GM12878 (cell line): ENCODE results near the gene THY1. TPM values are rescaled to one million over a fixed set of nuclear protein-coding genes. Genes with fewer than 3 reads are reported as not detected.
A peak's percentile ranks its signal among the peaks of the same experiment; 100 is the strongest.

Source experiments
- ATAC-seq: fragments of 200-7000 bp; cut with Tn5 transposase; 3 replicates; pipeline ENCODE4 v1.9.1; 2020; ENCODE audit warnings: mild to moderate bottlenecking, moderate library complexity
- BruUV-seq: library from RNA; stranded (reverse); fragments of 400-500 nt; replicated peaks from 2 replicates; lab custom pipeline; 2021; lab: Mats Ljungman, UMichigan
- CTCF ChIA-PET: fragments of 300-600 bp; sonication (Branson Sonifier 250); formaldehyde crosslinking; extraction: SDS; loops from one replicate; lab custom pipeline; 2021; ENCODE audit warnings: inconsistent platforms; lab: Yijun Ruan, JAX
- POLR2A ChIA-PET: fragments of 350-600 bp; formaldehyde crosslinking; extraction: SDS; loops from one replicate; lab custom pipeline; 2021; ENCODE audit warnings: inconsistent platforms; lab: Charles Lee
- RAD21 ChIA-PET: fragments of 300-600 bp; sonication (Branson Sonifier 250); formaldehyde crosslinking; loops from one replicate; lab custom pipeline; 2023; ENCODE audit warnings: antibody characterized with exemption; ENCODE audit not compliant: unreplicated experiment; lab: Charles Lee
- SMC1A ChIA-PET: fragments of 300-600 bp; sonication (Branson Sonifier 250); formaldehyde crosslinking; loops from one replicate; lab custom pipeline; 2023; ENCODE audit not compliant: unreplicated experiment, uncharacterized antibody; lab: Charles Lee
- DNase-seq: peaks from one replicate; pipeline ENCODE4 v3.0.0-alpha.2; 2011; ENCODE audit warnings: low read depth, low spot score
- FAIRE-seq: peaks from 3 replicates; lab custom pipeline; 2011; peaks lifted over from hg19 to GRCh38; lab: Jason Lieb, UNC
- H2AFZ ChIP-seq: 2 replicates; pipeline ENCODE4 v1.6.0; 2011; ENCODE audit warnings: low read depth, low read length, control low read depth; ENCODE audit not compliant: control insufficient read depth
- H3K27ac ChIP-seq: 2 replicates; pipeline ENCODE4 v1.5.1; 2011; ENCODE audit warnings: control low read depth; ENCODE audit not compliant: control insufficient read depth, insufficient read depth
- H3K27me3 ChIP-seq, 2 experiments: replicated peaks in 1 of 2; 2 replicates each; pipeline versions ENCODE4 v1.6.0 to v1.6.1; 2011; ENCODE audit warnings: low read length in 1 of 2; ENCODE audit not compliant: control insufficient read depth in 2 of 2, insufficient read depth in 2 of 2
- H3K36me3 ChIP-seq, 2 experiments: 2 replicates each; pipeline ENCODE4 v1.5.1; 2011; ENCODE audit warnings: low read length in 1 of 2; ENCODE audit not compliant: control insufficient read depth in 2 of 2, insufficient read depth in 2 of 2
- H3K4me1 ChIP-seq: 2 replicates; pipeline ENCODE4 v1.6.1; 2011; ENCODE audit warnings: mild to moderate bottlenecking, low read length, moderate library complexity, mixed read lengths; ENCODE audit not compliant: control insufficient read depth, insufficient read depth
- H3K4me2 ChIP-seq: 2 replicates; pipeline ENCODE4 v1.6.0; 2011; ENCODE audit warnings: control low read depth; ENCODE audit not compliant: control insufficient read depth, insufficient read depth
- H3K4me3 ChIP-seq: fragments of 200-600 bp; sonication (generic); 2 replicates; pipeline ENCODE4 v1.5.1; 2016
- H3K79me2 ChIP-seq: 2 replicates; pipeline ENCODE4 v1.6.0; 2011; ENCODE audit warnings: low read length; ENCODE audit not compliant: control insufficient read depth, insufficient read depth
- H3K9ac ChIP-seq: 2 replicates; pipeline ENCODE4 v1.8.0; 2011; ENCODE audit warnings: low read length, control low read depth, mixed read lengths; ENCODE audit not compliant: control insufficient read depth, insufficient read depth
- H3K9me3 ChIP-seq: replicated peaks from 3 replicates; pipeline ENCODE4 v1.5.1; 2011; ENCODE audit warnings: mild to moderate bottlenecking, low read length; ENCODE audit not compliant: control insufficient read depth, insufficient read depth
- H4K20me1 ChIP-seq: 2 replicates; pipeline ENCODE4 v1.6.0; 2011; ENCODE audit not compliant: control insufficient read depth, insufficient read depth
- CEBPZ ChIP-seq: fragments of 150-350 bp; IDR thresholded peaks from 2 replicates; pipeline ENCODE4 v1.6.1; 2016; ENCODE audit warnings: low read depth, low read length
- IKZF1 ChIP-seq: fragments of 450-650 bp; conservative IDR thresholded peaks from 2 replicates; pipeline ENCODE4 v1.6.1; 2017; ENCODE audit warnings: antibody characterized with exemption, mild to moderate bottlenecking
- RAD21 ChIP-seq: IDR thresholded peaks from 2 replicates; pipeline ENCODE4 v1.6.1; 2011; ENCODE audit warnings: mild to moderate bottlenecking, low read depth, low read length, moderate library complexity; ENCODE audit not compliant: insufficient read depth
- SMC3 ChIP-seq: IDR thresholded peaks from 2 replicates; pipeline ENCODE4 v1.6.1; 2011; ENCODE audit warnings: low read length, improper control_type of control experiment, borderline replicate concordance
- YY1 ChIP-seq: IDR thresholded peaks from 2 replicates; pipeline ENCODE4 v1.6.1; 2011; ENCODE audit warnings: low read depth, mild to moderate bottlenecking, low read length
- WGBS: methylation state at CpG from one replicate; pipeline ENCODE4 v1.1.6; 2016; ENCODE audit warnings: low lambda C conversion rate; ENCODE audit not compliant: insufficient replicate concordance, insufficient coverage; ENCODE audit errors: missing lambda C conversion rate; 5-methylcytosine and 5-hydroxymethylcytosine counted together
- in situ Hi-C: fragments of 300-500 bp; cut with MboI; formaldehyde crosslinking; loops from 9 replicates; pipeline ENCODE4 v1.14.3; 2018; ENCODE audit warnings: mixed read lengths
- intact Hi-C: fragments of 100-400 bp; cut with micrococcal nuclease; formaldehyde crosslinking; loops from one replicate; pipeline ENCODE4 v1.14.2; 2022; ENCODE audit not compliant: unreplicated experiment
- polyA plus RNA-seq, 11 experiments: library from polyadenylated mRNA; depleted of rRNA in 4 of 11; unstranded in 6 of 11; stranded (reverse) in 5 of 11; fragments of >200 nt; fragmentation: Nextera tagmentation in 4 of 11; fragmentation: Illumina TruSeq in 1 of 11; extraction: Ambion mirVana in 4 of 11; extraction: Trizol in 1 of 11; gene quantifications; 1 replicate in 1 of 11; 2 replicates in 10 of 11; pipeline versions ENCODE4 v1.2.1 to v1.2.3, GENCODE V29; 2011 to 2016; ENCODE audit warnings: inconsistent platforms in 2 of 11, missing spikeins in 2 of 11, low read depth in 1 of 11
- total RNA-seq, 4 experiments: library from RNA; depleted of rRNA in 3 of 4; stranded (reverse); fragments of >200 nt in 3 of 4; fragmentation: Illumina TruSeq in 1 of 4; extraction: Trizol in 1 of 4; gene quantifications; 2 replicates each; pipeline versions ENCODE4 v1.2.1 to v1.2.3, GENCODE V29; 2013 to 2021
- TF ChIP-seq, protein P1 (sequence below), 3 experiments: IDR thresholded peaks in 2 of 3; conservative IDR thresholded peaks in 1 of 3; 2 replicates each; pipeline ENCODE4 v1.5.1; 2011; ENCODE audit warnings: low read depth in 3 of 3, low read length in 3 of 3, mild to moderate bottlenecking in 3 of 3, control low read depth in 2 of 3, moderate library complexity in 2 of 3, inconsistent platforms in 1 of 3, mixed read lengths in 1 of 3; ENCODE audit not compliant: control insufficient read depth in 2 of 3, insufficient read depth in 1 of 3; ENCODE audit errors: extremely low read depth in 1 of 3

Gene THY1
- total and polyA plus RNA-seq, 10 of the 15 experiments (the other 5 are each of a cell fraction or from before 2014, with no cell fraction given): 0.86 to 20.1 (median 3.2) TPM

GRCh38 chr11:119373921-119374631 lies 48.9 kb downstream of the THY1 start:
- FAIRE-seq: peak; percentile 84

More at GRCh38 chr11:119373921-119374631, 48.9 kb downstream of the THY1 start:
- in situ Hi-C loops: no loop called here
- no peak overlapping the region for H3K27ac ChIP-seq
- no peak overlapping the region for H3K4me3 ChIP-seq
- no peak overlapping the region for H3K4me2 ChIP-seq
- ChIA-PET RAD21 (interaction anchor here (0.6 to 5.1 kb wide), 7 partner anchors 12 to 103 kb away, joined by 3 to 47 read pairs (median 7); no protein-coding TSS in a partner anchor), POLR2A (no interaction called here), CTCF (interaction anchor here (1.0 to 17.9 kb wide), 14 partner anchors 9 to 101 kb away, joined by 3 to 183 read pairs (median 4); no protein-coding TSS in a partner anchor), SMC1A (interaction anchor here (1.6 to 5.5 kb wide), 2 partner anchors 18 to 36 kb away, joined by 5 to 31 read pairs; no protein-coding TSS in a partner anchor)
- no peak for DNase-seq
- H3K79me2 ChIP-seq: no peaks in the 10 kb centered on the region
- no TSS peak for BruUV-seq
- 50% methylated on average over 5 of the region's 5 CpGs for WGBS
- no peaks in the 10 kb centered on the region for H4K20me1 ChIP-seq
- H3K9ac ChIP-seq: no peak overlapping the region
- peak; percentile 51 for ATAC-seq
- no peaks in the 10 kb centered on the region for H3K36me3 ChIP-seq
- no peak overlapping the region for H2AFZ ChIP-seq
- H3K27me3 ChIP-seq: peaks cover 0 to 3% of the 10 kb centered on the region in 2 experiments; a peak in 2 of 4 replicates
- no peaks in the 10 kb centered on the region for H3K4me1 ChIP-seq
- TF ChIP-seq RAD21 (peak; percentile 81), CEBPZ (no peak), SMC3 (peak; percentile 40; the same call in 1 of the 2 replicates), YY1 (0 out of 2 replicates have a peak, but pooled peaks have one; percentile 16), IKZF1 (peak; percentile 23; the same call in 1 of the 2 replicates)
- TF ChIP-seq, protein P1, sequence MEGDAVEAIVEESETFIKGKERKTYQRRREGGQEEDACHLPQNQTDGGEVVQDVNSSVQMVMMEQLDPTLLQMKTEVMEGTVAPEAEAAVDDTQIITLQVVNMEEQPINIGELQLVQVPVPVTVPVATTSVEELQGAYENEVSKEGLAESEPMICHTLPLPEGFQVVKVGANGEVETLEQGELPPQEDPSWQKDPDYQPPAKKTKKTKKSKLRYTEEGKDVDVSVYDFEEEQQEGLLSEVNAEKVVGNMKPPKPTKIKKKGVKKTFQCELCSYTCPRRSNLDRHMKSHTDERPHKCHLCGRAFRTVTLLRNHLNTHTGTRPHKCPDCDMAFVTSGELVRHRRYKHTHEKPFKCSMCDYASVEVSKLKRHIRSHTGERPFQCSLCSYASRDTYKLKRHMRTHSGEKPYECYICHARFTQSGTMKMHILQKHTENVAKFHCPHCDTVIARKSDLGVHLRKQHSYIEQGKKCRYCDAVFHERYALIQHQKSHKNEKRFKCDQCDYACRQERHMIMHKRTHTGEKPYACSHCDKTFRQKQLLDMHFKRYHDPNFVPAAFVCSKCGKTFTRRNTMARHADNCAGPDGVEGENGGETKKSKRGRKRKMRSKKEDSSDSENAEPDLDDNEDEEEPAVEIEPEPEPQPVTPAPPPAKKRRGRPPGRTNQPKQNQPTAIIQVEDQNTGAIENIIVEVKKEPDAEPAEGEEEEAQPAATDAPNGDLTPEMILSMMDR (IDR thresholded peaks at IDR 0.05 in 2 of 3, conservative IDR thresholded peaks at IDR 0.05 in 1 of 3; ENCODE audit: control insufficient read depth in 2 of 3, extremely low read depth in 1 of 3, insufficient read depth in 1 of 3, low read depth in 3 of 3, low read length in 3 of 3): peak; percentile 71 to 78 (median 76); a peak in 5 of 6 replicates
- intact Hi-C loops: no loop called here
- H3K9me3 ChIP-seq: no peaks in the 10 kb centered on the region
